Renal cortical epithelial cell (primary cell): Measurements from ENCODE around the gene HDAC9. TPM values are rescaled to one million over a fixed set of nuclear protein-coding genes. Genes with fewer than 3 reads are reported as not detected.

Experiments used
- DNase-seq: peaks from one replicate; pipeline ENCODE4 v3.0.0-alpha.2; 2011; ENCODE audit warnings: low read depth
- total RNA-seq: library from RNA; depleted of rRNA; stranded (reverse); fragments of >200 nt; gene quantifications from 2 replicates; pipeline ENCODE4 v1.2.3, GENCODE V29; 2014

Gene HDAC9
- 41.8 and 97.6 TPM in 2 replicates for total RNA-seq

- peak; percentile 87 for DNase-seq
These were observed at the start of gene HDAC9 for GRCh38 chr7:18495412-18496340. Gene HDAC9, plus strand, starts transcription at chr7:18495749. Its CDS starts 554 bp downstream, at chr7:18496303.

GRCh38 chr7:18445916-18446520 lies 49.5 kb upstream of the HDAC9 start:
- no peak for DNase-seq

DNA sequence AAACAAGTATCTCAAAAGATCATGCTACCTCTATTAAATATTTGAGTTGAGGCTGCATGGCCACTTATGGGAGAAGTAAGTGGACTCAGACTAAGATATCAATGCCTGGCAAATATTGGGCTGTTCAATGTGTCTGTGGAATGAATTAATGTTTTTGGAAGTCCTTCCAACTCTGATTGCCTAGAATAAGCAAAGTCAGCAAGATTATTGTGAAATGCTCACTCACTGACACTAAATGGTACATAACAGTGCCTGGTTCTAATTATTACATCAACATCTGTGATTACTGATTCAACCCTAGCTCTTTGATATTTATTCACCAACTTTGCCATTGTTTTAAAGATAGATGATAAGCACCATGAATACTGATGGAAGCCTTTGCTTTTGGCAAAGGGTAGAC lies 45.5 kb upstream of the HDAC9 start:
- peak; percentile 18 for DNase-seq

GRCh38 chr7:18455606-18456005 lies 39.9 kb upstream of the HDAC9 start:
- no peak for DNase-seq

DNA sequence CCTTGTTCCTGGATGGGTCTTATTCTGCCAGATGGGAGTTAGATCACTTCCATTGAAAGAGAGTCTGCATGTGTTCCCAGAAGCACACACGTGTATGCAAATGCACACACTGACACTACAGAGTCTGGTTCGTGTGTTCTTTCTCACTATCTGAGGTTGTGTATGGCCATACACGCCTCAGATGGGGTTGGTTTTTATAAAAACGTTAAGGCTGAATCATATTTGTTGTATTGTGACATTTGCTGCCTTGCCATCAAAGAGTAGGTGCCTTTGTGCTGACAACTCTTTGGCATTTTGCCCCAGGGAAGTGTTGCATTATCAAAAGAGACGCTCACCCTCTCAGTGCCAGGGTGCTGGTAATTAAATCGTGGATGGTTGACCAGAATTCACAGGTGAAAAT lies 37.7 kb upstream of the HDAC9 start:
- peak; percentile 72 for DNase-seq

- peak; percentile 97 for DNase-seq
These were observed 36.7 kb upstream of the HDAC9 start for GRCh38 chr7:18458830-18459229.

- peak; percentile 82 for DNase-seq
These were observed 35.9 kb upstream of the HDAC9 start for GRCh38 chr7:18459484-18460245.

DNA sequence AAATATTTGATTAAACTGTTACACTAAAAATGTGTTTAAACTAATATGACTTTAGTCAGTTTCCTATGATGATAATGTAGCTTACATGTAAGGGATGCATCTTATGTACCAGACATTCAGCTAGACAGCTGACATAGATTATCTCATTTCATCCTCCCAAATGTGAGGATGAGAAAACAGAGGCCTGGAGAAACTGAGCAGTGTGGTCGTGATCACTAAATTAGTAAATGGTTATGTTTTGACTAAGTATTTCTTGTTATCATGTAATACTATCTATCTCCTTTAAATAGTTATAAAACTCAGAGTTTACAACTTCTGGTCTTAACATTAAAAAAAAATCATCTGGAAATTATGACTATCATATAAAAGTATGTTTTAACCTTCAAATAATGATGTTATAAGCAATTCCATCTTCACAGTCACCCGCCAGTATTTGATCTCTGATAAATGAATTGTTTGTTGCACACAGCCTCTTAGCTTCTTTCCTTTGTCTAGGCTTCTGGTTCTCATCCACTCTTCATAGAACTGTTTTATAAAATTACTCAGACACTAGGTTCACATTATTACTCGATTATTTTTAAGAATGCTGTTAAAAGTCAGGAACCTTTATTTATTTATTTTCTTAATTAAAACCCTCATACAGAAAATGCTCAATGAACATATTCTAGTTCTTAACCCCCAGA lies 33.6 kb upstream of the HDAC9 start:
- DNase-seq: no peak

DNA sequence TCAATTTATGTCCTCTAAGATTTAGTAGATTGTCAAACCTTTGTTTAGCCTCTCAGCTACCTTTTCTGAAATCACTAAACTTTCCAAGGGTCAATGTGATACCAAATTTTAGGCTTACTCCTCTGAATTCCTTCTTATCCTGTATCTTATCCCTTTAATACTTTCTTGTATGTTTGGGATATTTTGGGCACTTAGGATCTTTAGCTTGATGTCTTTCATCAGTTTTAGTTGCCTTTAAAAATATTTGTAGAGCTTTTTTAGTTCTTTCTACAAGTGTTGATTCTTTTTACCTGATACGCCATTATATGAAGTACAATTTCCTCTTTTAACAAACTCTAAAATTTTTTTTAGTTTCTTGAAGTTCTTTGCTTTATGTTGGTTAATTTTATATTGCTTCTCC lies 30.7 kb upstream of the HDAC9 start:
- DNase-seq: no peak

GRCh38 chr7:18467011-18467410 lies 28.5 kb upstream of the HDAC9 start:
- DNase-seq: peak; percentile 26

GRCh38 chr7:18468795-18469194 lies 26.8 kb upstream of the HDAC9 start:
- DNase-seq: peak; percentile 27

- peak; percentile 53 for DNase-seq
These were observed 26.2 kb upstream of the HDAC9 start for GRCh38 chr7:18469316-18469715.

DNA sequence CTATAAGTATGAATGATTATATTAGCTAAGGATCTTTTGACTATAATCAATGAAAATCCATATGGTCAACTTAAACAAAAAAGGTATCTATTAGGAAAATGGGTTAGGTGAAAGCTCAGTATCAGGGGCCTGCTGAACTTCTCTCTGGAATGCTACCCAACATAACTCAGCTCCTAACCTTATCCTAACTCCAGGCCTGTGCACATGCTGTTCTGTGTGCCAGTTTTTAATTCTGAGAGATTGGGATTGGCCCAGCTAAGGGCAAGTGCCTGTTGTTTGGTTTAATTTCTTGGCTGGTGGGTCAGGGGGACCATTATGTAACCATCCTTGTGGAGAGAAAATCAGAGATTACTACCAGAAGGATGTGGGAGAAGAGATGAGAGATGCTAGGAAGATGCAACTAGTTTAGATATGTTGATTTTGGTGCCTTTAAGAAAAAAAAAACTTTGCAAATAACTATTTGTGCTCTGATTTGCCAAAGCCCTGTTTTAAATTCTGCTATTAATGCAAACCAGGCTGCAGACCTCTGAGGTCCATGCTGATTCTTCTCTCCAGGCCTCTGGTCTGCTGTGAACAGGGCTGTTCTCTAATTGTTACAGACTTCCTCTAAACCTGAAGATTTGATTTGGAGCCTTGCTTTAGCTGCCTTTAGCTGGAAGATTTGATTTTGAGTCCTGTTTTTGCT lies 23.9 kb upstream of the HDAC9 start:
- no peak for DNase-seq

GRCh38 chr7:18472161-18472483 lies 23.4 kb upstream of the HDAC9 start:
- no peak for DNase-seq

DNA sequence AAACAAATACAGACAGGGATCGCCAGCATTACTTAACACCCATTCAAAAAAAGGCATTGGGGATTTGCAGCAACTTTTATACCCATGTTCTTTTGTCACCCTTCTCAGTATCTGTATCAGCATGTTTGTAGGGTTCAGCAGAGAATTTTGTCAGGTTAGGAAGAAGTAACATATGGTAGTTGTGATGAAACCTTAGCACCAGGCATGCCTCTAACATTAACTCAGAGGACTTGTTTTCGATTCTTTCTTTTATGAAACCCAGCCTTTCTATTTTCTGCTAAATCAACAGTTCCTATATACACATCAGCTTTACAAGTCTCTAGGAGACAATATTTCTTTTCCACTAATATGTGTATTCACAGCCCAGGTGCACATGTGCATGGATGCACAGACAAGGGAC lies 22.4 kb upstream of the HDAC9 start:
- DNase-seq: no peak

DNA sequence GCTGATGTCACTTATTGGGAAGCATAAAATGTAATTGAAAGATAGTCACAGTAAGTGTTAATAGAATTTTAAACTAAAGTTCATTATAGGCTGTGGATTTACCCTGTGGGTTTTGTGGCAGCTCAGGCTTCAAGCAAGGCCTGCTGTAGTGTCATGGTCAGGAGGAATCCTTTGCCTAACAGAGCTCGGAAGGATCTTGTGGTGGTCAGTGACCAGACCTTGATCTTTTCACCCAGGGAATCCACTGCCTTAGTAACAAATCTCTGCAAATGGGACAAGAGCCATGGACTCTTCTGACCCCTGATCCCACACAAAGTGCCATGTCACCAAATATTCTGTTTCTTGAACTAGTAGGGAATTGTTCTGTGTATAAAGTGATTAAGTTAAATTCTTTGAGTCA lies 20.6 kb upstream of the HDAC9 start:
- DNase-seq: no peak

DNA sequence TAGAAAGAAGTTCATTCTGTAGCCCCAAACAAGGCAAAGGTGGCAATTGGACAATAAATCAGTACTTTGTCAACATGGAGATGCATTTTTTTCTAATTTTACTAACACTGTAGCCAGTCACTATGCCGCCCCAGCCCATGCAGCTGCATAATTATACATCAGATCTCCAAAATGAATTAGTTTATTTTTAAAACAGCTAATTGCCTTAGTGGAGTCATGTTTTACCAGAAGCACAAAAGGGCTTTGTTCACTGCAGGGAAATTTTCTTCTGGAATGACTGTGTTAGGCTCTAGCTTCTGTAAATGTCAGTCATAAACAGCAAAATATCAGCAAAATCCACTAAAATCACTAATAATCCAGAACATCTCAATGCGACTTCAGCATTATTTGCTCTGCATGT lies 20.1 kb upstream of the HDAC9 start:
- DNase-seq: no peak

DNA sequence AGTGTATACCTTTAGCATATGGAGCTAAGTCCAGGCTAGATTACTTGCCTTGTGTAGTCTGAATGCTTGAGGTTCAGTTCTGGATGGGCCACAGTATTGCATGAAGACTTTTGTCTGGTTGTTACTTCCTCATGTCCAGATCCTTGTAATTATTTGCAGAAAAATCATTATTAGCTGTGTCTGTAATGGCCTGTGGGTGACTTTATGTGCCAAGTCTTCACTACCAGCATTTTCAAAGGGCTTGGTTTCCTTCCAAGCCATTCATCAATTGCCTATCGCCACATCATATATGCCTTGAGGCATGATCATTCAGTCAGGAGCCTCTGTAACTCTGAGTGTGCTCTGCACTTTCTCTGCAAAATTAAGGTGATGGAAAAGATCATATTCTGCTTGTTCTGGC lies 13.8 kb upstream of the HDAC9 start:
- no peak for DNase-seq

GRCh38 chr7:18488049-18488448 lies 7.5 kb upstream of the HDAC9 start:
- DNase-seq: no peak

- no peak for DNase-seq
These were observed 5.9 kb upstream of the HDAC9 start for GRCh38 chr7:18489624-18490023.

GRCh38 chr7:18491871-18492270 lies 3.7 kb upstream of the HDAC9 start:
- DNase-seq: no peak

GRCh38 chr7:18494406-18494805 lies 1.1 kb upstream of the HDAC9 start:
- no peak for DNase-seq
